HS-5 (cell line): Measurements from ENCODE around the gene STK40.

Experiments
- DNase-seq: peaks from one replicate; pipeline ENCODE4 v3.0.0-alpha.2; 2012; ENCODE audit warnings: low read depth

The STK40 gene

DNA sequence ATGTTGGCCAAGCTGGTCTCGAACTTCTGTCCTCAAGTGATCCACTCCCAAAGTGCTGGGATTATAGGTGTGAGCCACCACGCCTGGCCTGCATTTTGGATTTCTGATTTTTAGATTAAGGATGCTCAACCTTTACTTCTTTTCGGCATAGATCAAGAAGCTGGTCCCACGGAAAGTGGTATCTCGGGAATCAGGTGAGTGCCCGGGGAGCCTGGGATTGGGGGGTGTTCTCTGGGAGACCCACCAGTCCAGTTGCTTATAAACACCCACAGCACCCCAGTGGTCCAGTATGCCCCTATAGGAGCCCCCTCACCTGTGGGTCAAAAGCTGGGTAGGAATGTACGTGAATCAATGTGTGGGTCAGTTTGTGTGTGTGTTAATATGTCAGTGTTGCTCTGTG is 76.3 kb downstream of the STK40 start:
- no peak for DNase-seq

DNA sequence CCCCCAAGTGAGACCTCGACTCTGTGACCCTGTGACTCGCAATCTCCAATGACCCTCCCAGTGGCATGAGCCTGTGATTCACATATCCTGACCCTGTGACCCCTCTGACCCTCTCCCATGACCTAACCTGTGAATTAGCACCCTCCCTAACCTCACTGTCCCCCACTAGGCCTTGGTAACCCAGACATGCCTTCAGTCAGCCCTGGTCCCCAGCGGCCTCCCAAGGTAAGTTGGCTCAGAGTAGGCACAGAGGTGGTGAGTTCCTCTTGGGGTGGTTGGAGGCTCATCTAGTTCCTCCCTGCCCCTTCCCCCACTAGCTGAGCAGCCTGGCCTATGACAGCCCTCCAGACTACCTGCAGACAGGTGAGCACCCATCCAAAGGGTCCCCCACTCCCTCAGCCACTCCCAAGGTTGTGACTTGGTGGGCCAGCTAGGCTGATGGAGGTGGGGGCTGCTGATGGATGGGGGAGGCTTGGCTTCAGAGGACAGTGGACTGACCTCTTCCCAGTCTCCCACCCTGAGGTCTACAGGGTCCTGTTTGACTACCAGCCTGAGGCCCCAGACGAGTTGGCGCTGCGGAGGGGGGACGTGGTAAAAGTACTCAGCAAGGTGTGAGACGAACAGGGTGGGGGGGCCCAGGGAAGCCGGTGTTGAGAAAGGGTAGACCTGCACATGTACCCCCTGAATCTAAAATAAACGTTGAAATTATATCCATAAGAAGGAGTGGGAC is 78.0 kb downstream of the STK40 start:
- no peak for DNase-seq

DNA sequence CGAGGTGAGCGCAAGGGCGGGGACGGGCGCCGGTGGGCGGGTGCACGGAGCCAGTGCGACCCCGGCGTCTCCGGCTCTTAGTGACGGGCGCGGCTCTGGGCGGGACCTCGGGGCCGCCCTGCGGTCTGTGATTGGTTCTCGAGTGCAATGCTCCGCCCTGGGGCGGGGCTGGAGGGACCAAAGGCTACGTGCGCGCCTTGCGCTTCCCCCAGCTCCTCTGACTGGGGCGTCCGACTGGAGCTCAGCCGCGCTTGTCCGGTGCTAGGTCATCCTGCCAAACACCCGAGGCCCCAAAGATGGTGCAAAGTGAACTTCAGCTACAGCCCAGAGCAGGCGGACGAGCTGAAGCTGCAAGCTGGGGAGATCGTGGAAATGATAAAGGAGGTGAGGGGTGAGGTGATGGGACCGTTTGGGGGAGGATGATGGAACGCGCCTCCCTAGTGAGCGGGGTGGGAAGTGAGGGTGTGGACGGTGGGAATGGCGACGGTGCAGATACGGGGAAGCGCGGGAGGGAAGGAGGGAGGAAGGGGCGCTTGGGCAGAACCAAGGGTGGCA is 78.7 kb downstream of the STK40 start:
- peak; percentile 75 for DNase-seq

DNA sequence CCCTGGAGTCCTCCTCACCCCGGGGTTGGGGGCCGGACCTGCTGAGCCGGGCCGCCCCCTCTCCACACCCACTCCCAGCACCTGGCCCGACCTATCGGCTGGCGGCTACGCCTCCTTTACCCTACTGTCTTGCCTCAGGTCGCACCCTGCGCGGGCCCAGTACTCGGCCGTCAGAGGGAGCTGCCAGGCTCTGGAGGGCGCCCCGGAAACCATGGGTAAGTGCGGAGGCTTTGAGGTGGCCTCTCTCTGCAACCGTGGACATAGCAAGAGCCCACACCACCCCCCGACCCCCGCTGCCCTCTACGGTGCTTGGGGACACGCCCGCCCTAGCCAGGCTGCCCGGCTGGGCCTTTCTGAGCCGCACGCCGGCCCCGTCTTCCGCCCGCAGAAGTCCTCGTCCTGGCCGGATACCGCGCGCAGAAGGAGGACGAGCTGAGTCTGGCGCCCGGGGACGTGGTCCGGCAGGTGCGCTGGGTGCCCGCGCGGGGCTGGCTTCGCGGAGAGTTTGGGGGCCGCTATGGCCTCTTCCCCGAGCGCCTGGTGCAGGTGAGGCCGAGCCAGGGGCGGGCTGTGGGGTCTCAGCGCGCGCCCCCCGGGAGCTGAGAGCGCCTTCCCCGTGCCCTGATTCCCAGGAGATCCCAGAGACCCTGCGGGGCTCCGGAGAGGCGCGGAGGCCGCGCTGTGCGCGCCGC is 79.4 kb downstream of the STK40 start, which contains the start of gene SH3D21:
TSS of gene SH3D21 (plus strand) at position 159 of the 692 bp plus-strand sequence. CDS start at position 212, 53 bp downstream.
- no peak for DNase-seq

DNA sequence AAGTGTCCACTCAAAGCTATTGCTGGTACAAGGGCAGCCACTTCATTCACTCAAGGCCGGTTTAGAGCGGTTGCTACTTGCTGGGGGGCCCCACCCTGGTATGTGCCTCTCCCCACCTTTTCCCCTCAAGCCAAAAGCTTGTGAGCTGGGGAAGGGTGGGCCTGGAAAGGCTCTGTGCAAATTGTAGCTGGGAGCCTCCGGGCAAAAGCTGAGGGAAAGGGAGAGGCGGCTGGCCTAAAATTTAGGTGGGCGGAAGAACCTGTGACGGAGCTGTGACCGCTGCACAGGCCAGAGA is 79.9 kb downstream of the STK40 start:
- DNase-seq = no peak

DNA sequence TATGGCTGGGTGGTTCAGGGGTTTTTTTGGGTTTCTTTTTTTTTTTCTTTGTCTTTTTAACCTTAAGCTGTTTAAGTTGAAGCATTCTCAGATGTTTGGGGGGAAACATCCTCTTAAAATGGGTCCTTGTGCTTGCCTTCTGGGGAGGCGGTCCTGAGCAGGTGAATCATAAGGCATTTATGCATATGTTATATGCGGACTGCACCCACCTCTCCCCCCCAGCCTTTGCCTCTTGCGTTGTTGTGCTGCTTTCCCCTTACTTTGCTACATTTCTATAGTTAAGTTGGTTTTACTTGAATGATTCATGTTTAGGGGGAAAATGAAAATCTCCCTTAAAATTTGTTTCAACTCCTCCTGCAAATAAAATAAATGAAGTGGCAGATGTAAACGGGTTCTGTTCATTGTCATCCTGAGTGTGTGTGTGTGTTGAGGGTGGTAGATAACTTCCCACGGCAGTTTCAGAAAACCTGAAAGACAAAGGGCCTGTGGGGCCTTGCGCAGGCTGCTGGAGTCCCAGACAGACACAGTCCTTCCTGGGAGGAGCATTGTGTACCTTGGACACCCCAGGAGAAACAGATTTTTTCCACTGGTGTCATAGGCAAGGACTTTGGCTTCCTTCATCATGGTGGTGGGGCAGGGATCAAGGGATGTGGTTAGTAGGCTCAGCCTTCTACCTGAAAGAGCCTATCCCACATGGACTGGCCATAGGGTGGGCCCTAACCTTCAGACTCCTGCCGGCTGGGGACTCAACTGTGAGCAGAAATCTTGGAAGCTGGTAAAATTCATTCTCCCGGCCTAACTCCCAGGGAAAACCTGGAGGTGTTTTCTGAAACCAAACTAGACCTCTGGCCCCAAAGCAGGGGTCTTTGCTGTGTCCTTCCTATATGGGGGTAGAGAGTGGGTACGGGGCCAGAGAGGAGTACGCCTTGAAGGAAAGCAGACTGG is 80.5 kb downstream of the STK40 start:
- DNase-seq = no peak

DNA sequence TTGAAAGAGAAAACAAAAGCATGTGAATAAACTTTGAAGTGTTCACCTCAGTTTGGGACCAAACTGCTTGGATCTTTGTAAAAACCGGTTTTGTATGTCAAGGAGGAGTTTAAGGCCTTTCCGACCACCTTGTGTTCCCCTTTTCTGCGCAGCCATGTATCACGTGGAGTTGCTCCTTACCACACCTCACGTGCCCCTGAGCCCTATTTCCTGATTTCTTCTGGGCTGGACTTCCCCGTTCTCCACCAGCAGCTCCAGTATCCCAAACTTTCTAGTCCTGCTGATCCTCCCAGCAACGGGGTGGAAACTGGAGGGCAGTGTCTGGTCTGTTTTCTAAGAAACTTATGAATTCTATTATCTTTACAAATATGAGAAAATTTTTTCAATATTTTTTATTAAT is 81.2 kb downstream of the STK40 start:
- no peak for DNase-seq

DNA sequence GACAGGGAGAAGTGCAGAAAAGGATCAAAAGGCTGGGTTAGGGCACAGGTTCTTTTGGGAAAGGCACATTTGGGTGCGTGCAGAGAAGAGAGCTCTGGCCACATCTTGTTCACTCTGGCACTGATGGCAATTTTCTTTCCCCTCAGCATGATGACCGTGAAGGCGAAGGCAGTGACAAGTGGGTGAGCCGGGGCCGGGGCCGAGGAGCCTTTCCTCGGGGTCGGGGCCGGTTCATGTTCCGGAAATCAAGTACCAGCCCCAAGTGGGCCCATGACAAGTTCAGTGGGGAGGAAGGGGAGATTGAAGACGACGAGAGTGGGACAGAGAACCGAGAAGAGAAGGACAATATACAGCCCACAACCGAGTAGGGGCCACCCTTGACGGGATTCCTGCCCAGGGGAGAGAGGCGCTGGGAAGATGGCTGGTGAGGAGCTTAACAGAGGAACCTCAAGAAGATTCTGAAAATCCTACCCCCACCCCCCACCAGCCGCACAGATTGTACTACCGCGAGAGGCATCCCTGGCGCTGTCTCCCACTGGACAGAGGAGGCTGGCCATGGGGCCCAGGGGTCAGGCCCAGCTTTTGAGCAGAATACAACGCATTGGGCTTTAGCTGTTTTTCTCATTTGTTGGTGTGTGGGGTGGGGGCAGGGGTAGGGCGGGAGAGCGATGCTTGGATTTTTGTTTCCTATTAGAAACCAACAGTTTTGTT is 81.9 kb downstream of the STK40 start:
- no peak for DNase-seq

DNA sequence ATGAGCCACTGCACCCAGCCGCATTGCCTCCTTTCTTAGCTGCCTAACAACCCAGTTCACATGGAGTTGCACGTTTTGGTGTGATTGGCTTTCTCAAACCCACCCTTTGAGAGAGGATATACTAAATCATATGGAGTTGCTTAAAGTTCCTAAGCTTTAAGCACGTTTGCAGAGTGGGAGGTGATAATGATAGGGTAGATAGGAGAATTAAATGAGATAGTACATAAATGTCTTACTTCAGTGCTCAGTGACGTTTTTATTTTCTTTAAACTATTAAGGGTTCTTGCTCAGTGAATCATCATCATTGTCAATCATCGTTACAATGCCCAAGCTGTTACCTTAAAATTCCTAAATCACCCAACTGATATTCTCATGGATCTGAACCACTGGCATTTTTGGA is 82.5 kb downstream of the STK40 start:
- no peak for DNase-seq

DNA sequence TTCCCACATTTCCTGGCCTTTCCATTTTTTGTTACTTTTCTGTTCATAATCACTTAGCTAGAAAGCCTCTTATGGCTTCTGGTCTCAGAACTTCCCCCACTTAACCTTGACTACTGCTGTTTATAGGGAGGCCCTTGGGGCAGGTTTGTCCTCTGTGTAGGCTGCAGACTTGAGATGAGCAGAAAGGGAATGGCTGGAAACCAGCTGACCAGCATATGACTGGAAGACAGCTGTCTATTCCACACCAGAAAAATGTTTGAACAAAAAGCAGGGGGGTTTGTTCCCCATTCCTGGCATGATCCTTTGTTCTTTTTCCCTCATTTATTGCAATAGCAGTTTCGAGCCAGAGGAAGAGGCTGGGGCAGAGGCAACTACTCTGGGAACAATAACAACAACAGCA is 84.5 kb downstream of the STK40 start:
- no peak for DNase-seq

DNA sequence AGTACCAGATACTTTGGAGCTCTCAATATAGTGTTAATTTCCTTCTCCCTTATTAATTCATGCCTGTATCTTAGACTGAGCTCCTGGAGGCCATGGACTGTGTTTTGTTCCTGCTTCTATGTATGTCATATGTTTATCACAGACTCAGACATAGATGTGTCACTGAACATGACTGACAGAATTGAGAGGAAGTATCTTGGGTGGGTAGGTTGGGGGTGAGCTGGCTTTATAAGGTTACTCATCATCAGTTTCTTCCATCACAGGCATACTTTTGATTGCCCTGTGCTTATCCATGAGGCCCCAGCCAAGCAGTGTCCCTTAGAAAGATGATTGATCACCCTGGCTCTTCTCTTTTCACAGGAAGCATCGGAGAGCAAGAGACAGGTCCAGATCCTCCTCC is 85.2 kb downstream of the STK40 start:
- no peak for DNase-seq

DNA sequence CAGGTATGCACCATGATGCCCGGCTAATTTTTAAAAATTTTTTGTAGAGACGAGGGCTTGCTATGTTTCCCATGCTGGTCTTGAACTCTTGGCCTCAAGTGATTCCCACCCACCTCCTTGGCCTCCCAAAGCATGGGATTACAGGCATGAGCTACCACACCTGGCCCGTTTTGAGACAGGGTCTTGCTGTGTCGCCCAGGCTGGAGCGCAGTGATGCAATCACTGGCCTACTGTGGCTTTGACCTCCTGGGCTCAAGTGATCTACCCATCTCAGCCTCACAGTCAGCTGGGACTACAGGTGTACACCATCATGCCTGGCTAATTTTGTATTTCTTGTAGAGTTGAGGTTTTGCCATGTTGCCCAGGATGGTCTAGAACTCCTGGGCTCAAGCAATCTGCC is 87.1 kb downstream of the STK40 start:
- no peak for DNase-seq

DNA sequence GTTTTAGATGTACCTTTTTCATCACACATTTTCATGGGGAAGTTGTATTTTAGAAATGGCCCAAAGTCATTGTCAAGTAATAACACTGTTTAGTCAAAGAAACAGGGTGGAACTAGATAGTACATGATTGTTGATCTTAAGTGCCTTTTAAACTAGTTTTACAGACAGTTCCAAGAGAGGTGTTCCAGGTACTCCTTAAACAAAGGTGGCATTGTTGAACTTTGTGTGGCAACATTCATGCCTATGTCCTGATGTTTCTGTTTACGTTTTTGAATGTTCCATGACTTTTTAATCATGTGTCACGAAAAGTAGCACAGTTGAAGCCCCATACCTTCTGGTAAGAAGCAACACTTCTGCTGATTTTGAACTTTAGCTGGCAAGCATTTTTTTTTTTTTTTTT is 88.7 kb downstream of the STK40 start:
- no peak for DNase-seq

DNA sequence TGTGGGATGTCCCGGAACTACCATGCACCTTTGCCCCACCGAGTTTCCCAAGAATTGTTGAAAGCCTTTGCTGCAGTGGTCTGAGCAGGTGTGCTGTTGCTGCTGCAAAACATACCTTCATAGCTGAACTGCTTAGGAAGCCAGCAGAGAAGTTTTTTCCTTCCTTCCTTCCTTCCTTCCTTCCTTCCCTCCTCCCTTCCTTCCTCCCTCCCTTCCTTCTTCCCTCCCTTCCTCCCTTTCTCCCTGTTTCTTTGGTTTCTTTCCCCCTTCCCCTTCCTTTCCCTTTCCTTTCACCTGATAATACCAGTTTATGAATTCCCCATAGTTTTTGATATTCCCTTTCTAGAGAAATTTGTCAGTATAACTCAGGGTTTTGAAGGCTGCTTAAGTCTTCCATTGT is 90.3 kb downstream of the STK40 start:
- DNase-seq = no peak
